GM21786 (cell line): ENCODE results near the gene CDH11.

Experiments used
- ATAC-seq: cut with Tn5 transposase; IDR thresholded peaks from one replicate; pipeline ENCODE4 v1.9.1; 2021; ENCODE audit not compliant: unreplicated experiment

CDH11 gene

DNA sequence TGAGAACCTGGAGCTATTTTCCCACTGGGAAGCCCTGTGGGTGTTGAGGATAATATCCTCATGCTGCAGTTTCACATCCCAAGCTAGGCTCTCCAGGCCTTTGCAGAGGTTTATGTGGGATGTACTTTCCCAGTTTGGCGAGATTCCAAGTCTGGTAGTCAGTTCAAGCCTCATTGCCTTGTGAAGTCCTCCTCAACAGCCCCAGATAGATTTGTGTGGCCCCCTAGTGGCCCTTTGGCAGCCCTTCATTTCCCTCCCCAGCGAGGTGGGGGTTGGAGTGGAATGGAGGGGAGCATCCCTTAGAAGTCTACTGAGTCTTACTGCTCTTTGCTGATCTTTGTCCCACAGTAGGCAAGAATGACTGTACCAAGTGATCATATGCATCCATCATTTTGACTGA, 137.9 kb downstream of the CDH11 start:
- ATAC-seq, result no peak

DNA sequence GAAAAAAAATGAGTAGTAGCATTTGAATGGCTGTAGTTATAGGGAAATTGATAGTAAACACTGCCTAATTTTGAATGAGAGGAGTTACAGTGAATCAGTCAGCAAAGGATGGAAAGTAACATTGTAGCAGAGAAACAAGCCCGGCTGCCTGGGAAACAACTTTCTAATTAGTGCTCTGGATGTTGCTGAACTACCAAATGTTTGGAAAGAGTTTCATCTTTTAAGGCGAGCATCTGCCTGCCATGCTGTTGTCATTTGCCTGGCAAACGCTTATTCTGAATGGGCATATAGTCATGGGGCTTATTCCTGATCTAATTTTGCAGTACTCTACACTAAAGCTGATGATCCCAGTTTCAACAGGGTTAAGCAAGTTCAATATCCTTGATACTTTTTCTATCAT, 138.6 kb downstream of the CDH11 start:
- no peak for ATAC-seq

DNA sequence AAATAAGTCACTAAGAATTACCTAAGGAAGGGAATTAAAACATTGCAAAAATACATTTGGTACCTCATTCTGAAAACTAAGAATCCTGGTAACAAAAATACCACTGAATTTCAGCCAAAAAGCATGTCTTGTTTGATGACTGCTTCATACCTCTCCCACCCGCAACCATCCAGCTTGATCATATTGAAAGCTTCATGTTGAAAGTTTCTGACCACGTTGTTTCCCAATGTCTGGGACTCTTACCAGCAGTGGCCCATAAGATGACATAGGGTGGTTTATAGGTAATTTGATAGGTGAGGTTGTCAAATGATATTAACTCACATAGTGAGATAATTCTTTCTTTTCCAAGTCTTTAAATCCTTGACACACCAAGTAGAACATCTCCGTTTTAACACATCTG, 139.3 kb downstream of the CDH11 start:
- no peak for ATAC-seq

DNA sequence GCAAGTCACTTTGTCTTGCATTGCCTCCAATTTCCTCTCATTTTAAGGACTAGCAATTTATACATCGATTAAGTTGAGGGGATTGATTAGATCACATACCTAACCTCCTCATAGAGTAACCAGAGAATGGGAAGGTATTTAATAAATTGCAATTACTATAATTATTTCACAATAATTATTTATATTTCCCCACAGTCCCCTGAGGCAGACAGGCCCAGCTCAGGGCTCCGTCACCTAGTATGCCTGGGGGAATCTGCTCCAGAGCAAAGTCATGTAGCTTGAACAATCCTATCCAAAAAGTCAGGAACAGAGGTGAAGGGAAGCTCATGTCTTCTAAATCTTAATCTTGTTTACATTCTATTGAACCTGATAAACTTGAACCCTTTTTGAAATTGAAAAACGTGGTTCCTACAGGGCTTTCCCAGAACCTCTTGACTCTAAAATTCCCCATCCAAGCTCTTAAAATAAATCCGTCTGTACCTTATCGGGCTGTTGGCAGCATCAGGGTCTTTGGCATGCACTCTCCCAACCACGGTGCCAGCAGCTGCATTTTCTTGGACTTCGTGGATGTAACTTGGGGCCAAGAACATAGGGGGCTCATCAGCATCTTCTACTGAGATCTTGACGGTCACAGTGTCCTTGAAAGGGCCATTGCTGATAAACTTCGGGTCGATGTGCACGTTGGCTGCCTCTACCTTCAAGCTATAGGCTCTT, 140.1 kb downstream of the CDH11 start:
- no peak for ATAC-seq

DNA sequence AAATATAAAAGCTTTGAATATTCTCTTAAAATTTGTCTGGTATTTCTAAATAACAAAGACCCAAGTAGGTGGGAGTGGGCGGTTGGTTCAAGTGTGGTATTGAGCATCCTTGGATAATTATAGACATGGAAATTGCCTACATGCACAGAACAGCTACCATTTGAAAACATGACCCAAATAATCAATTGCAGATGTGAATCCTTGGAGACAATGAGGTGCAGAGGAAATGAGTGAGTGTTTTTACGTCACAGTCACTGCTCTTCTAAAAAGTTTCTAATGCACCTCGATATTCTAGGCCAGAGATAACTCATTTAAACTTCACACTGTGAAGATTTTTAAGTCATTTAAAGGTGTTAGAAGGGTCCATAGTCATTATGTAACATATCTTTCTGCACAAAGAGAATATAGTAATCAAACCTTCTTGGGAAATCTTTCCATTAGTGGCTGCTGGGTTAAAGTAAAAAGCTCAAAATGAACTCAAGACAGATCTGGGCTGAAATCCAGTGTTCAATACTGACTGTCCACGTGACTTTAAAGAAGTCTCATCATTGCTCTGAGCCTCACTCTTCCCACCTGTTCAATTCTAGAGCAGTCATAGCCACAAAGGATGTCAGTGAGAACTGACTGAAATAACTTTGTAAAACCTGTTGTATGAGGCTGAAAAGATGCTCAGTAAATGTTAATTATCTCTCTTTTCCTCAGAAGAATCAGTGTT, 144.5 kb downstream of the CDH11 start:
- no peak for ATAC-seq

DNA sequence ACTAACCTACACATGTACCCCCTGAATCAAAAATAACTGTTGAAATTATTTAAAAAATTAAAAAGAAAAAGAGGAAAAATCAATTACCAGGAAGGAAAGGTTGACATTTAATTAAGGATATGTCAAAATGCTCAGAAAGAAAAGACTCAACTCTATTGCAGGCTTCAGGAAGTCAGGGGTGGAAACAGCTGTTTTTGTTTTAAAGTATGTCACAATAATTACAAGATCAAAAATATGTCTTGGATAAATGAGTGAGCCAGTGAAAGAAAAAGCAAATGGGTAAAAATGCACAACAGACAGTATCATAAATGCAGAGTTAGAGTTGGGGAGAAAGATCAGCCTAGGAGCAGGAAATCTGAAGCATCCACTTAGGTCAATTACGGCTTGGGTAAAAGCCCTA, 146.0 kb downstream of the CDH11 start:
- no peak for ATAC-seq

DNA sequence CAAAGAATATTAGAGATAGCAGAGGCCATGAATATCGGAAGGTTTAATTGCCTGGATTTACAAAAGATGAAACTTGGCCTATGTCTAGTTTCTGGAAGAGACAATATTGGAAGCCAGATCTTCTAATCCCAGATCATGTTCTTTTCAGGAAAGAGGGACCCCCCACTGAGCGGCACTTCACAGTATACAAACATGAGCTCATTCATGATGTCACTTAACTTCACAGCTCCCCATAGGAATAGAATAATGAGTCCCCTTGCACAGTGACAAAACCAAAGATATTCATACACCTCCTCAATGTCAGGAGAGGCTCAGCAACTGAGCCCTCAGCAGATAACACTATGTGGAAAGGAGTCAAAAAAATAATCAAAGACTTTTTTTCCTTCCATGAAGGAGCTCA, 147.5 kb downstream of the CDH11 start:
- ATAC-seq, result no peak

DNA sequence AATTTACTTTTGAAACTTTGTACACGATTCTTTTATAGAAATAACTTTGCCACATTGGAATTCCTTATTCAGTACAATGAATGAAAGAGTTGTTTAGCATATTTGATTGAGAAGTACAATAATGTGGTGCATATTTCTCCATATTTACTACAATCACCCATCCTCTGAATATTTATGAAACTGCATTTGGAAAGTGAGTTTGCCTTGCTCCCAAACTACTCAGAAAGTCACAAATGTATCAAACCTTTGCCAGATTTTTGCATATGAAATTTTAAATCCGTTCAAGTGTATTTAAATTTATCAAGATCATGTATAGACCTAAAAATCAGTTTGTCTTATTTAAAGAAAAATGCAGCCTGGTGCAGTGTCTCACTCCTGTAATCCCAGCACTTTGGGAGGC, 148.7 kb downstream of the CDH11 start:
- ATAC-seq, result no peak

DNA sequence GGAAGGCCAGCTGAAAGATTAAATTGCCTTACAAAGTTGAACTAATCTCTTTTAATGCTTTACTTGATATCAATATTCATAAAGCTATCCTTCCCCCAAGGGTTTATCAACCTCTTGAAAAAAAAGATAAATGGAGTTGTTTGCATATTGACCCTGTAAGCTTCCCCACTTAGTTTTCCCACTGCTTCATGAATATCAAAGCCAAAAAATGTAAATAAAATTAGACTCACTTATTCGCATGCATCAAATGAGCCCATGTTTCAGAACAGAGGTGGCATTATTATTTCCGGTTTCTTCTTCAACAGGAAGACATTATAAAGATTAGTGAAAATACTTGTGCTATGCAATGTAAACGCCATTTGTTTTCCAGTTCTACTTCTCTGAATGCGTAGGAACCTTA, 150.7 kb downstream of the CDH11 start:
- no peak for ATAC-seq

DNA sequence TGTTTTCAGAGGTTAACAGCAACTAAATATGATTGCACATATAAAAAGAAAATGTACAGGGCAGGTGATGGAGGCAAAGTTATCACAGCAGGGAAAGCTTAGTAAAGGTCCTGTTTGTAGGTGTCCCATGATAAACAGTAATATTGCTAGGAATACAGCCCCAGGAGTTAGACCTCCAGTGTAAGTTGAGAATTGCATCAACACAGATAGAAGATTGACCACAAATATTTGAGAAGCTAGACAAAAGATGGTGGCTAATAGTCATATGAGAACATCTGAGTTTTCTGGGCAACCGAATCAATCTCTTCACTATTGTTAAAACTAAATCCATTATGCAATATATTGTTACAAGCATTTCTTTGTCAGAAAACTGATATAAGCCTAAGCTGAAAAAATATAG, 152.6 kb downstream of the CDH11 start:
- ATAC-seq, result no peak

DNA sequence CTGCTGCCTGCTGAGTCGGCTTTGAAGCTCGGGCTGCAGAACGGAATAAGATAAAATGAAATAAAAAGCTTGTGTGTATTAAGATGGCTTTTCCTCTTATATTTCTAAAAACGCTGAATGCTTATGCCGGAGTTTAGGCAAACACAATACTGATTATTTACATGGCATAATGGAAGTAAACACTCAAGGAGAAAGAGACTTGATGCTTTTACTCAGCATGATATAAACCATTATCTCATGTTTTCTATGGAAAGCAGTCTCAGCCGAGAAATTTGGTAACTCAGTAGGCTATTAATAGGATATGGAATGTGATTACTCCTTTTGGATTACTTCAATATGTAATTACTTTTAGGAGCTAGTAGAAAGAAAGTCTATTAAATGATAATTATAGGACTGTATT, 153.3 kb downstream of the CDH11 start:
- no peak for ATAC-seq

DNA sequence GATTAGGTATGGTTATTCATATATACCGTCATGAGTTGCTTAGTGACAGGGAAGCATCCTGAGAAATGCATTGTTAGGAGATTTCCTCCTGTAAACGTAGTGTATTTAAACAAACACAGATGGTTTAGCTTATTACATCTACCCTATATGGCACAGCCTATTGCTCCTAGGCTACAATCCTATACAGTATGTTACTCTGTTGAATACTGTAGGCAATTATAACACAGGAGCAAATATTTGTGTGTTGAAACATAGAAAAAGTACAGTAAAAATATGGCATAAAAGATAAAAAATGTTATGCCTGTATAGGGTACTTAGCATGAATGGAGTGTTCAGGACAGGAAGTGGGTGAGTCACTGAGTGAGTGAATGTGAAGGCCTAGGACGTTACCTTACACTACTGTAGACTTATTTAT, 157.7 kb downstream of the CDH11 start:
- ATAC-seq, result no peak

DNA sequence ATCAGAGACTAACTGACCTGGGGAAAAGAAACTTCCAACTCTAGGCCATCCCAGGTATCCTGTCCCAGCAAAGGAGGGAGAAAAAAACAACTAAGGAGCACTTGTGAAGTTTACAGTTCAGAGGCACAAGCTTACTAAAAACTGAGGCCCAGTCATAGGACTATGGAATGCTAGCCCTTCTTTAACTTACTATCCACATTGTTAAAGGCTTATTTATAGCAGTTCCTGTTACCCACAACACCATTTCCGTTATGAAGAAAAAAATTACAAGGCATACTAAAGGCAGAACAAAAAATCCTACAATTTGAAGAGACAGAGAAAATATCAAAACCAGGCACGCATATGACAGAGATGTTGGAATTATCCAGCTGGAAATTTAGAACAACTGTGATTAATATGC, 159.1 kb downstream of the CDH11 start:
- ATAC-seq, result no peak

DNA sequence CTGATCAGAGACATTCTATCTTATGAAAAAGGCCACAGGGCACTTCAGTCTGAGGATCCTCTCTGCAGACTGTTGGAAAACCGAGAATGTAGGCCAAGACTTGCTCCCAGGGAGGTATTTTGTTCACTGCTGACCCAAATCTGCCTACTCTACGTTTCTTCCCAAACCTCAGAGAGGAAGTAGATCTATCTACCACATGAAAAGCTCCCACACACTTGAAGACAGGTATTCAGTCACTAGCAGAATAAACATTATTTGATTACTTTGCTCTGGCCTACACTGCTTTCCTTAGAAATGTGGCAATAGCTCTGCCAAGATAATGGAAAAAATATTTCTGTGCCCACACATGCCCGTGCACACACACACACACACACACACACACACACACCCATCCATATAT, 164.6 kb downstream of the CDH11 start:
- no peak for ATAC-seq

DNA sequence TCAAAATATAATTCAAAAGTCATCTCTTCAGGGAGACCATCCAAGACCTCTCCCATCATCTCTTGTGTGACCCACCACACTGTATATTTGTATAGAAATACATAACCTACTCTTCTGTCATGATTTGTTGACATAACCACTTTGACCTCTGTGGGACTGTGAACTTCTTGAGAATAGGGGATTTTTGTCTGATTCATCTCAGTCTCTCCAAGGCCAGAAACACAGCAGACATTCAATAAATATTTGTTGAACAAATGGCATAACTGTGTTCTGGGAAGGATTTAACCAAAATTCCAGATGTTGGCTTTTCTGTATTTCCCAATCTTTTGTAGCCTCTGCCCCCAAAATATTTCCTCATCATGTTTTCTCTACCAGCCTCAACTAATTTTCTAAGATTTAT, 169.7 kb downstream of the CDH11 start:
- no peak for ATAC-seq

DNA sequence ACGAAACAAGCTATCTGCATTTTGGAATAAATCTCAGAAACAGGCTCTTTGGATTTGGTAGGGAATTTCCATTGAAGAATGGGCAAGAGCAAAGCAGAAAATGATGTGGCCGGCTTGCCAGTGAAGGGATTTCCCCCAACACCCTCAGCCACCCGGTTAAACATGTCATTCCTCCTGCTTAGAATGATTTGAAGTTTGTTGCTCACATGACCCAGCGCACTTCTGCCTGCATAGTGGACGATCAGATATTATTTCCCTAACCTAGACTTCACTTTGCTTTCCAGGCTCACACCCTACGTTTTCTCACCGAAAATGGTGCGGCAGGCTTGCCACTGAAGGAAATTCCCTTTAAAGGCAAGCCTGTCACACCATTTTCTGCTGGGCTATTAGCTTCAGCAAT, 170.7 kb downstream of the CDH11 start:
- no peak for ATAC-seq

DNA sequence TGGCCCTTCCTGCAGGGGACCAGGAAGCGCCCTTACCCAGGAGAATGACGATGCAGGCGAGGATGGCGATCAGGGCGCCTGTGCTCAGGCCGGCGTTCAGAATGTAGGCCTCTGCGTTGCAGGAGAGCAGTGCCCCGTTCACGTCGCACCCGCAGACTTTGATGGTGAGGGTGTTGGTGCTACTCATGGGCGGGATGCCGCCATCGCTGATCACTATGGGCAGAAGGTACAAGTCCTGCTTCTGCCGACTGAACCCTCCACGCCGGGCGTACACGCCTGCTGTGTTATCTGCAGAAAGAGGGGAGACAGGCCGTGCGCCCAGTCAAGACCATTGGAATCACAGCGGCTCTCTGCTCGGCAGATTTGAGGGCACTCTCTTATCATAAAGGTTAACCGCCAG, 171.1 kb downstream of the CDH11 start:
- ATAC-seq, result no peak

DNA sequence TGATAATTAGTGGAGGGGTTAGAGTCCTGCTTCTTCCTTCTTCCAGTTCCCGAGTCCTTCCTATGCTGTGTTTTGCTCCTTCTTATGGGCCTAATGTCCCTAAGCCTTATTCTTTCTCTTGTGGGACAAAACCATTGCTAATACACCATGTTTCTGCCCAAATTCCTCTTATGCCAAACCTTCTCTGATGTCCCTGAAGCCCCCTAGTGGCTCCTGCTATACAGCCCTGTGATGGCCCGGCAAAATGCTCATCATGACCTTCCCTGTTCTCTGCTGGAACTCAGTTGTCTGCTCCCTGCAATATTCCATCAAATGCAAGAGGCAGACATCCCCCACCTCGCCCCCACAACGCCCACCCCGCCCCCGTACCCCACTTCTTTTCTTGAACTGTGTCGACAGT, 171.6 kb downstream of the CDH11 start:
- no peak for ATAC-seq

DNA sequence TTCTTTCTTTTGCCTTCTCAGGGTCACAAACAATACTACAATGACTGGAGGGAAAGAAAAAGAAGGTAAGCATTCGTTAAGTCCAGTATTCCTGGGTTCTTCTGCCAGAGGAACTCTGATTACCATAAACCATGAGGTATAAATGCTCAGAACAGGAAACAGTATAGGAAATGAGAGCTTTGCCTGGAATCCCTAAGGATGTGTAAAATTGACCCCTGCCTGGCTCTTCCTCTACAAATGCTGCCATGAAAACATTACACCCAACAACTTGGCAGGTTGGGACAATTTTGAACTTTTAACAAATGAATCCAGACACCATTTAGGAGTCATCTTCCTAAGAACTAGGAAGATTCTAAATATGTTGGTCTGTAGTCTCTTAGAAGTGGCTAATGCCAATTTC, 173.8 kb downstream of the CDH11 start:
- no peak for ATAC-seq

DNA sequence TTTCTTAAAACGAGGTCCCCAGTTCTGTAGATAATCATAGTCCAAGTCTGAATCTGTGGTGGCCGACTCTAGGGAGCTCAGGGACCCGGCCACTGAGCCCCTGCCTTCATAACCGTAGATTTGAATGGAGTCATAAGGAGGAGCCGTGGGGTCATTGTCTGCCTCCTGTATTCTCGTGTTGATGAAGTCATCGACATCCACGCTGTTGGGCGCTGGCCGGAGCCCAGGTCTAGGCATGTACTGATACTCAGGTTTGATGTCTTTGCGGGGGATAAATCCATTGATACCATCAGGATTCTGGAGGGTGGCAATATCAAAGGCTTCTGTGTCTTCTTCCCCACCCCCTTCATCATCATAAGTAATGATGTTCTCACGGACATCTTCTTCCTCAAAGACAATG, 174.2 kb downstream of the CDH11 start:
- no peak for ATAC-seq

DNA sequence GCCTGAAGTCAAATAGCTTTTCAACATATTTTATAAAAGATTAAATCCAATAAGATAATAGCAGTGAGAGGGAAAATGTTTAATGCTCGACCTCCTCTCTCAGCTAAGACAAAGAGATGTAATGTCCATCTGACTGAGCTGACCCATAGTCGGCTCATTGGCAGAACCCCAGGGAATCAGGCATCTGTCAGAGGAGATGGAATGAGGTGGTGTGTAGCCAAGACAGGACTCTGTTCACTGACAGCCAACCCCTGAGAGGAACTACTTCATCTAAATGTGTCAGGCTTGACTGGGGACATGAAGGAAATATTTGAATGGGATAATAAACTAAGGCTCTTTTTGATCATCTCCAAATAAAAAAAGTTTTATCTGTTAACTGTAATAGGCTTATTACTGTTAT, 188.0 kb downstream of the CDH11 start:
- no peak for ATAC-seq

DNA sequence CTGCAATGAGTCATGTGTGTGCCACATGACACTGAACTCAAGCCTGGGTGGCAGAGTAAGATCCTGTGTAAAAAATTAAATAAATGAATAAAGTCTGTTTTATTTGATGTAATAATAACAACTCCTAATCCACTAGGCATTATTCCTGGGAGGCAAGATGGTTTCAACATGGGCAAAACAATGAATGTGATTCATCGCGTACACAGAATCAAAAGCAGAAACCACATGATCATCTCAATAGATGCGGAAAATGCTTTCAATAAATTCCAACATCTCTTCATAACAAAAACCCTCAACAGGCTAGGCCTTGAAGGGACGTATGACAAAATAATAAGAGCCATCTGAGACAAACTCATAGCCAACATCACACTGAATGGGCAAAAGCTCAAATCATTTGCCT, 195.4 kb downstream of the CDH11 start:
- ATAC-seq, result no peak

DNA sequence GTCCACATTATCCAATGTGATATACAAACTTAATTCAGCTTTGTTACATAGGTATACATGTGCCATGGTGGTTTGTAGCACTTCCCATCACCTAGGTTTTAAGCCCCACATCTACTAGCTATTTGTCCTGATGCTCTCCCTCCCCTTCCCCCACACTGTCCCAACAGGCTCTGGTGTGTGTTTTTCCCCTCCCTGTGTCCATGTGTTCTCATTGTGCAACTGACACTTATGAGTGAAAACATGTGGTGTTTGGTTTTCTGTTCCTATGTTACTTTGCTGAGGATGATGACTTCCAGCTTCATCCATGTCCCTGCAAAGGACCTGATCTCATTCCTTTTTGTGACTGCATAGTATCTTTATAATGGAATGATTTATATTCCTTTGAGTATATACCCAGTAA, 196.7 kb downstream of the CDH11 start:
- ATAC-seq, result no peak
